GM21390 (cell line): ENCODE data around the gene CDH18.
"Not testable (repeated sequence)": the region's sequence is repeated elsewhere in the genome, so short reads cannot be mapped to it uniquely, and the experiment has no call there.

Source experiments
- ATAC-seq: cut with Tn5 transposase; IDR thresholded peaks from one replicate; pipeline ENCODE4 v1.9.1; 2021; ENCODE audit not compliant: unreplicated experiment

CDH18 gene

DNA sequence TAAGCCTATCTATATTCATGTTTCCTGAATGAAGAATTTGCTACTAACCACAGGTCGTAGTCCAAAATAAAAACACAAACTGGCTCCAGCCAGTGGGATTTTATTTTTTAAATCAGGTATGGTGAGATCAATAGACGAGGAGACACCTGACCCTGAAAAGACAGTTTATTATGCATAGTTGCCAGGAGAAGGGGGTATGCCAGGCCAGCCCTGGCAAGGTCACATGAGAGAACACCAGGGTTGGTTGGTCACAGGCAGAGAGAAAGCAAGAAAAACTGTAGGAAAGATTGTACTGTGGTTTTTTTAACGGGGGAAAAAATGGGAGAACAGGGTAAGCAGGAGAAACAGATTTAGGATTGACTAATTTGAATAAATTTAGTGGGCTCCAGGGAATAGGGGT is 125.3 kb downstream of the CDH18 start:
- no peak for ATAC-seq

DNA sequence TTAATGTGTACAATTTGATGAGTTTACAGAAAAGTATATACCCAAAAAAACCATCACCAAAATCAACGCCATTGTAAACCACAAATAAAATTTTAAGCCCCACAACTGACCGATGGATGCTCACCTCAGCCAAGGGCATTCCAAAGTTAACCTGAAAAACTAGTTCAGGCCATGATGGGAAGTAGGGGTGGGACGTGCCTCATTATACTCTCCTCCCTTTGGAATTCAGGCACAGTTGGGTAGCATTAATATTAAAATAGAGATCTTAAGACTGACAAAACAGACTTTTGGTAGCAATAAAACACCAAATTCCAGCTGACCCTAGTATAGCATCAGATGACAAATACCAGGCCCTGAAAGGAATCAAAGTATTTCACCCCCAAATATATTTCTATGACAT is 129.0 kb downstream of the CDH18 start:
- ATAC-seq, result no peak

DNA sequence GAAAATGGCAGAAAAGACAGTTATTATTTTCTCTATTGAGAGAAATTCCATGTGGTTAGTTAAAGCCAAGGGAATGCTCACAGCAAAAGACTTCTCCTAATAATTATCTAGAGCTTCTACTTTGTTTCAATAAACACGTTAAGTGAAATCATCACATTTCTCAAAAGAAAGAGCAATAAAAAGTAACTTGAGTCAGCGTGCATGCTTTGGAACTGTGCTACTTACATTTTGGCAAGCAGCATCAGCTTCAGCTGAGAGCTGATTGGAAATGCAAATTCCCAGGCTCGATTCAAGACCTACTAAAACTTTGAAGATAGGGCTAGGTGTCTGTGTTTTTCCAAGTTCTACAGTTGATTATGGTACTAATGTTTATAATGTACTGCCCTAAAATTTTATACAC is 132.1 kb downstream of the CDH18 start:
- ATAC-seq, result no peak

DNA sequence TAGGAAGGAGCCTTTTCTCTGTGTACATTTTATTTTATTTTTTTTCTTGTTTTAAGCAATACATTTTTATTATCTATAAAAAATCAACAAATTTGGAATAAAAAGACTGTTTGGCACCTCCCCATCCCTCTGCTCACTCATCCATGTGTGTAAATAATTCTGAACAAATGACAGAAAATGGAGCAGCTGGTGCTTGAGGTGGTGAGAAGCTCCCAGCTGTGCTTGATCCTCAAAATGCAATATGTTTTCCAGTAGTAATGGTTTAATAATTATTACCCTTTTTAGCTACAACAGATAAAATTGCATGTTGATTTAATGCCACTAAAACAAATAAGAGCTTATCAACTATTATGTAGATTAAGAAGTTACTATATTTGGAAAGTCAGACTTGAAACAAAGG is 132.5 kb downstream of the CDH18 start:
- ATAC-seq, result no peak

DNA sequence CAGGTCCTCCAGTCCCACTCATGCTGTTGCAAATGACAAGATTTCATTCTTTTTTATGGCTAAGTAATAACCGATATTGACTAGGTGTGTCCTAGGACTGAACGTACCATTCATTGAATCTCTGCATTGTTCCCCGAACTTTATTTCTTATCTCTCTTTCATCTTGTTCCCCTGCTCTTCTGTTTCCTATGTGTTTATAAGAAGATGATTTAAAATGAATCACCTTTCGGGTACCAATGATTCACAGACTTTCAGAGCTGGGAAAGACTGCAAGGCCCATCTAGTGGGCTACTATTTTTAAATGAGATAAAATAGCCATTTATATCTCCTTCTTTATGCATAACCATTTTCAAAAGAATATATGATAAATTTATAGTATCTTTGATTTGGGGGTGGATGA is 133.0 kb downstream of the CDH18 start:
- no peak for ATAC-seq

DNA sequence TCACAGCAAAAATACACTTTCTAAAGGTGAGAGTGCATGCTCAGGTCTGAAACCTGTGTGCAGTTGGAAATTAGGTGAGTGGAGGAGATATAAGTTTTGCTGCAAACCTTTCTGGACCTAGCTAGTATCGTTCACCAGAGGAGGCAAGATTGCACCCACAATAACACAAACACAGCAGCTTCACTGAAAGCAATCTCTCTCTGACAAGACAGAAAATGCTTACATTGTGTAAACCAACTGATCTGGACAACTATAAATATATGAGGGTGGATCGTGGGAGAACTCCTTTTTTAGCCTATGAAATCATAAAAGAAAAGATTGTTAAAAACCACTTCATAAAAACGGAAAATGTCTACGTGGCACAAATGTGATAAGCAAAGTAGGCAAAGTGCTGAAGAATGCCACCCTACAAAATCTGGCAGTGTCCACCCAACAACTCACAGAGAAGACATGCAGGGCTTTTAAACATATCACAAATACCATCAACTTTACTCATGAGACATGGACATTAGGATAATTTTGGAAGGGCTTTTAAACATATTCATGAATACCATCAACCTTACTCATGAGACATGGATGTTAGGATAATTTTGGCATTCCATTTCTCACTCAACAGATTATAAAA is 134.3 kb downstream of the CDH18 start:
- no peak for ATAC-seq

DNA sequence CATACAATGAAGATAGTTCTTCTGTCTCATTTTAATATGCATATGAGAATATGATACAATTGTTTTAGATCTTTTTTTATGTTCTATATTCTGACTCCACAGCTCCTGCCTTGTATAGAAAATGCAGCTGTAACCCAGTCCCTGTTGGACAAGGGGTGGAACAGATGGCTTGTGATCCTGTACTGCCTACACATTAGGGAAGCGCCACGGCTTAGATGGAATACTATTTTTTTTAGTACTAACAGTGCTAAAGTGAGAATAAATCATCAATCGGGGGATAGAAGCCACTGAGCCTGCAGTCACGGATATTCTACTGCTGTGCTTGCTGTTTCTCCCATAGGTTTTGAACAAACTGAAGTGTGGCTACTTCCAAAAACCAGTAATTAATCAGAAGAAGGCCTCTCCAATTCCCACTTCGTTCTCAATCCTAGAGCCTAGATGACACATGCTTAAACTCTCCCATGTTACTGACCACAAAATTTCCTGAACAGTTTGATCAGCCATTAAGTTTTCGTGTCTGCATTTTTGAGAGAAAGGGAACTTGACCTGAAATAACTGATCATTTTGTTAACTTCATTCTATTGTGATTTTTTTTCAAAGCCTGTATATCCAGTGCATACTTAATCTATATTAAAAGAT is 150.3 kb downstream of the CDH18 start:
- no peak for ATAC-seq

DNA sequence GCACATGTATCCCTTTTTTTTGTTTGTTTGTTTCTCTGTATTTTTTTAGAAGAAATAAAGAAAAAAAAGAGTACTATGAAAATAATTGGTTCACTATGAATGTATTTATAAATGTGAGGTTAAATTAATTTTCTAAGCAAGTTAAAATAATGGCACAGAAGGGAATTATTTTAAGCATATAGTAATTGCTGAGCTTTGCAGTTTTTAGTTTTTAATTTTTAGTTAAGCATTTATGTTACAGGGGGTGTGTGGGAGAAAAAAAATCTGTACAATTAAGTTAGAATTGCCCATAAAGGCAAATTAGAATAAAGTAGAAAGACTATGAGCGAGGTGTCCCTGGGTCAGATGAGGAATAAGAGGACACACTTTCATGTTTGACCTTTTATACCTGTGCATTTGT is 152.6 kb downstream of the CDH18 start:
- no peak for ATAC-seq

DNA sequence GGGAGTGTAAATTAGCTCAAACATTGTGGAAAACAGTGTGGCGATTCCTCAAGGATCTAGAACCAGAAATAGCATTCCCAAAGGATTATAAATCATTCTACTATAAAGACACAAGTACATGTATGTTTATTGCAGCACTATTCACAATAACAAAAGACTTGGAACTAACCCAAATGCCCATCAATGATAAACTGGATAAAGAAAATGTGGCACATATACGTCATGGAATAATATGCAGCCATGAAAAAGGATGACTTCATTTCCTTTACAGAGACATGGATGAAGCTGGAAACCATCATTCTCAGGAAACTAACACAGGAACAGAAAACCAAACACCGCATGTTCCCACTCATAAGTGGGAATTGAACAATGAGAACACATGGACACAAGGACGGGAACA is 175.3 kb downstream of the CDH18 start:
- not testable (repeated sequence) for ATAC-seq

DNA sequence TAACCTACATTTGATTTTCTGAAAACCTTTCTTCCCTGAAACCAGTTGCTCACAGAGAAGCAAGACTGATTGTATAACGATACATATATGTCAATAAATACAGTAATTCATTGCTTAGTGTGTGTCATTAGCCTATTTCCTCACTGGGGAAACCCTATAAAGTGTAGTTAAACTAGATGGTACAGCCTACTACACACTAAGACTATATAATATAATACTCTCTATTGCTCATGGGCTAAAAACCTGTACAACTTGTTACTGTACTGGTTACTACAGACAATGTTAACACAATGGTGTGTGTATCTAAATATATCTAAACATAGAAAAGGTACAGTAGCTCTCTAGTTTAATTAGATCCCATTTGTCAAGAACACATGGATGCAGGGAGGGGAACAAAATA is 181.2 kb downstream of the CDH18 start:
- ATAC-seq, result no peak

DNA sequence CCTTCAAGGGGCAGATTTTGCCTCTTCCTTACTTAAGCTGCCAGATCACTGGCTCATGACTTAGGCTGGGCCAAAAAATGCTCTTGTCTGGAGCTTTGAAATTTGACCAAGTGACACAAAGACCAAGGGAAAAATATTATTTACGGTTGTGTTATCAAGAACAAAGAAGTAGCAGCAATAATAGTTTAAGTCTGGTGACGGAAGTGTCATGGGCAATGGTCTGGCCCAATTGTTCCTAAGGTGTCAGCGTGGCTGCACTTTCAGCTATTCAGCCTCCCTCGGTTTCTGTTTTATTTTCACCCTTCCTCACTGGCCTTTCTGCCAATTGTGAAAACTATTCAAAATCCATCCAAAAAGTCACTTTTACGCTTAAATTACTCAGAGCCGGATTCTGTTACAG is 185.3 kb downstream of the CDH18 start:
- no peak for ATAC-seq

DNA sequence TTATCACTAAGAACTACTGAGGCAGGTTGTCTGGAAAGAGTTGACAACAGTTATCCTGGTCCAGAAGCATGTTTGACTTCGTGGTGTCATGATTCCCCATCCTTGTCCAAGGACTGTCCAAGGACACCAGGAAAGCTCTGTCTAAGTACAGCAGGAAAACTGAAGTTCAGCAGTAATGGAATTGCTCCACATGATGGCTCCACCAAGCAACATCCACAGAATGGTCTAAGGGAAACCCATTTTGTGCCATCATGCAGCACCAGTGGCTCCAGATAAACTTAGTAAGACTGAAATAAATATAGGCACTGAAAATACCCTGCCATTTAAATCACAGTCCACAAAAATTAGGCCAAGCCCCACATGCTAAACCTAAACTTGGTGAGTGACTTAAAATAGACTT is 192.8 kb downstream of the CDH18 start:
- ATAC-seq, result no peak

DNA sequence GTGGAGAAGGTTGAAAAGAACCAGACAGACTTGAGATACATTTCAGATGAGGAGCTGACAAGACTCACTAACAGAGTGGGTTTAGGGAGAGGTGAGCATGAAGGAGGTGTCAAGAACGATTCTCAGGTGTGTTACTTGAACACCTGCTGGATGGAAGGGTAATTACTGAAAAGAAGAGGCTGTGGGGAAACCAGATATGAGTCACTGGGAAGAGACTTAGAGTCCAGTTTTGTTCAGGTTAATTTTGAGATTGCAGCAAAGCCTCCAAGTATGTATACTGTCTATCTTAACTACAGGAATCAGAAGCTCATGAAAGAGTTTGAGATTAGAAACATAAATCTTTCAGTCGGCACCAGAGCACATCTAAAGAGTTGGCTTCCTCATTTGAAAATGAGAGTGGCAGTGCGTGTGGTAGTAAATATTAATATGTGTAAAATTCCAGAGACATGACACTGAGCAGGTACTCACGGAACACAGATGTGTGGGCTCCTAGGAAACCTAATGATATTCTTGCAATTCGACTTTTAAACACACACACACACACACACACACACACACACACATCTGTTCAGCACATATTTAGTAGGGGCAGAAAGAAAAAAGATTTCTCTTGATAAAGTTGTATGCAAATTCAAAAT is 197.1 kb downstream of the CDH18 start:
- no peak for ATAC-seq

DNA sequence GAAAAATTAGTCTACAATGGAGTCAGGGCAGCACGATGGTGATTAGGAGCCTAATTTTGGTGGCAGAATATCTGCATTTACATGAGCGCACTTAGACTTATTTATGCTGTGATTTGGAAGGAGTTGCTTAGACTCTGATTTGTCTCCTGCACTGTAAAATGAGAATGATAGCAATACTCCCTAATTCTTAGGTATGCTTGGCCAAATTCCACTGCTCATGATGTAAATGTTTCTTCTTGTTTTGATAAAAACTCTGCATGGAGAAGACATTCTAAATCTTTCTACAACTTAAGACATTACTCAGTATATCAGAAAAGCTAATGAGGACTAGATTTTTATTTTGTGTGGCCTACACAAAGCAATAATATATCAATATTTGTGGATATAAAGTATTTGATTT is 205.4 kb downstream of the CDH18 start:
- no peak for ATAC-seq

DNA sequence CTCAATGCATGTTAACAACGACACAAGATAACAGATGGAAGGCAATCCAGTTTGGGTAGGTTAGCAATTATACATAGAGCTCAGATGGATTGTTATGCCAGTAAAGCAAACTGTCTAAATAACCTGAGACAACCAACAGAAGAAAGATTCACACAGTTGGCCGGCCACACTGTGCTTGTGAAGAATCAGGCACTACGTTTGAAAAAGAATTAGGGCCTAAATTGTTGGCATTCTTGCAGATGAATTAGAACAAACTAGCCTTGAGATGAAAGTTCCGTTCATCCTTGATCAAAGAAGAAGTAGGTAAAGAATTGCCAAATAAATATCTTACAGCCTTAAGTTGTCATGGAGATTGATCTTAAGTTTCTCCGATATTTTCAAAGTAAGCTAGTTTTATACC is 210.6 kb downstream of the CDH18 start:
- no peak for ATAC-seq

DNA sequence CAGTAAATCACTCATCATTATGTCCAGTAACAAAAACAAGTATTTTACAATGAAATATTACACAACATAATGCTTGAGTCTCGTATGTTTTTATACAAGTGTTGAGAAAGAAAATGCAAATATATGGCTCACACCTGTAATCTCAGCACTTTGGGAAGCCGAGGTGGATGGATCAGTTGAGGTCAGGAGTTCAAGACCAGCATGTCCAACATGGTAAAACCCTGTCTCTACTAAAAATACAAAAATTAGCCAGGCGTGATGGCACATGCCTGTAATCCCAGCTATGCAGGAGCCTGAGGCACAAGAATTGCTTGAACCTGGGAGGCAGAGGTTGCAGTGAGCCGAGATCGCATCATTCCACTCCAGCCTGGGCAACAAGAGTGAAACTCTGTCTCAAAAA is 211.1 kb downstream of the CDH18 start:
- ATAC-seq, result not testable (repeated sequence)

DNA sequence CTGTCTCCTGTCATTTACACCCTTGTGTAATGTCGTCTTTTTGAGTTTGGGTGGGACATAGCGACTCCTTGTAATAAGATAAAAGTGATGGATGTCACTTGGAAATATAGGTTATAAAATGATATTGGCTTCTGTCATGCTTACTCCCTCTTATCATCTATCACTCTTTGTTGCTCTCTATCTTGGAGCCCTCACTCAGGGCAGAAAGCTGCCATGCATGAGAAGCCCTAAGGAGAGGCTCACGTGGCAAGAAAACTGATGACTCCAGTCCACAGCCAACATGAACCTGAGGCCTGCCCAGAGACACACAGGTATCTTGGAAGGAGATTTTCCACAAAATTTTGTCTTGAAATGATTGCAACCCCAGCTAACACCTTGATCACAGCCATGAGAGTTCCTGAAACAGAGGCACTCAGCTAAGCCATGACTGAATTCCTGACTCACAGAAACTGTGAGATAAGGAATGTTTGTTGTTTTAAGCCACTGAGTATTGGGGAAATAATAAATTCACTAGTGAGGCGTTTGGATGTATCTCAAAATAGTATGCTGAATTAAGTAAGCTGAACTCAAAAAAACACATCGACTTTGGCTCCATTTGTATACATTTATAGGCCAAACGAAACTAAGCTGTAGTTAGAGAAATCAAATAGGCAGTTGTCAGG is 216.7 kb downstream of the CDH18 start:
- no peak for ATAC-seq

DNA sequence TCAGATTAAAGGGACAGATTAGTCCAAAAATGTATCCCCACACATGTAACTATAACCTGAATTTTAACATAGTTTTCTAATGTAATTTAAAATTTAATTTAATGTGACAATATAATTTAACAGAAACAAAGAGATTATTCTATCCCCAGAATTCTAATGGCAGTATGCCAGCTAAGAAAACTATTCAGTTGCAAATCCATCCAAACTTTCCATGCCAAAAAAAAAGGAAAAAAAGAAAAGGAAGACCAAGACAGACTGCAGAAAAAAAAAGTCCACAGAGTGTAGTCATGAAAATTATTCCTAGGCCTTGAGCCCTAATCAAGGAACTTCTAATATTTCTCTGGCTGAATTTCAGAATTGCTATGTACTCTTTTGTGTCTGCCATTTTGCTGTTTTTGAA is 217.6 kb downstream of the CDH18 start:
- no peak for ATAC-seq

DNA sequence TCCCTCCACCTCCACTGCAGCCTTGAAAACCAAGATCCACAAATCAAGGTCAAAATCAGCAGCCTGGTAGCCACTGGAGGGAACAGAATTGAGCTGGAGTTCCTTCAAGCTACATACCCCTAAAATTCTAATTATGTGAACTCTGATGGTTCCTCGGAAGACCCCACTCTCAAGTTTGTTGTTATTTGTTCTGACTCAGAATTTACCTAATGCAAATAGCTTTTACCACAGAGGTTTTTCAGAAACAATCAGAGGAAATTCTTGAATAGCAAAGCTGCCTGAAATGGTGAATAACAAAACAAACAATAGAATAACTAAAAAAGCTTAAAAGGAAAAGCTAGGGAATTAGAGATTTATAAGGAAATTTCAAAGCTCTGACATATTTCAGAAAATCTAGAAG is 220.0 kb downstream of the CDH18 start:
- no peak for ATAC-seq

DNA sequence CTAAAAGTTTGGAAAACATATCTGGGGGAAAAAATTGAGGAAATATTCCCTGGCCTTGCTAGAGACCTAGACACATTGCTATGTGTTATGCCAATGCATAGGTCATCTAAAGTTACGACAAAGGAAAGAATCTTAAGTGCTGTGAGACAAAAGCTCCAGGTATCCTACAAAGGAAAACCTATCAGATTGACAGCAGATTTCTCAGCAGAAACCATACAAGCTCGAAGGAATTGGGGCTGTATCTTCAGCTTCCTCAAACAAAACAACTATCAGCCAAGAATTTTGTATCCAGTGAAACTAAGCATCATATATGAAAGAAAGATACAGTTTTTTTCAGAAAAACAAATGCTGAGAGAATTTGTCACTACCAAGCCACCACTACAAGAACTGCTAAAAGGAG is 234.4 kb downstream of the CDH18 start:
- ATAC-seq, result no peak

DNA sequence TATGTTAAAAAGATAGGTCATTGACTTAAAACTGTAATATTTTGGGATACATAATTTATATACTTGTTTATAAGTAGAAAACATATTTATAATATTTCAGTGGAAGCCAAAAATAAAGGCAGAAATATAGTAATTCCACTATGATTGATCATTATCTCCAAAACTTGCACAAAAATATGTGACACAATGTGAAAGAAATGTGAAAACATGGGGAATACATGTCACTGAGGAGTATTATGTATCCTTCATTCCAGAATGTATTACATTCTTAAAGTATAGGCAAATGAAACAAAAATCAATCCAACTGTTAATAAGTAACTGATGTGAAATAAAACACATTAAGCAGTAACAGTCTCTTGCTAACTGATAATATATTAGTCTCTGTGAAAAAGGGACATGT is 236.7 kb downstream of the CDH18 start:
- no peak for ATAC-seq

DNA sequence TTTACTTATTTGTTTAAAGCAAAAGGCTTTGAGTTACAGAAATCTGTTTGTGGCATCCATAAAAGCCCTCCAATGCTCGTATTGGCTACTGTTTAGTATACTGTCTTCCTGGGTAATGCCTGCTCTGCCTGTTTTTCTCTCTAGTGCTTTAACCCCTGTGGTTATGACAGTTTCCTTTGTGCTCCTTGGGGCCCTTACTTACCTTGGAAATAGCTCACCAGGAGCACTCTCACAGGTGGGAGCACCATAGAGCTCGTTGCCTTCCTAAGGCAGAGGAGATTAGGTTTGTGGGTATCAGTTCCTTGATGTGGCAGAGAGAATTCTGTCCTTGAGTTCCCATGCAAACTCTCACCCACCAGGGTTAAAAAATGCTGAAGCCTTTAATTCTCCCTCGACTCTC is 242.8 kb downstream of the CDH18 start:
- ATAC-seq, result no peak
